HEK293 (cell line): ENCODE data around the gene LRRC8C.

ENCODE experiments used
- CTCF ChIA-PET: fragments of 350-600 bp; formaldehyde crosslinking; extraction: SDS; loops from one replicate; lab custom pipeline; 2021; ENCODE audit warnings: antibody characterized with exemption; lab: Yijun Ruan, JAX
- POLR2A ChIA-PET: fragments of 300-600 bp; formaldehyde crosslinking; extraction: SDS; loops from one replicate; lab custom pipeline; 2020; ENCODE audit warnings: antibody characterized with exemption, inconsistent platforms; lab: Yijun Ruan, JAX
- H3K27ac ChIP-seq: fragments of 200-500 bp; sonication (Bioruptor generic); 2 replicates; pipeline ENCODE4 v1.5.1; 2014; ENCODE audit warnings: low read depth, low read length, control low read depth, inconsistent platforms; ENCODE audit errors: extremely low read depth
- H3K36me3 ChIP-seq, 2 experiments: fragments of 200-500 bp in 1 of 2; sonication (Bioruptor generic) in 1 of 2; 1 replicate in 1 of 2; 2 replicates in 1 of 2; pipeline ENCODE4 v1.5.1; 2014 to 2017; ENCODE audit warnings: inconsistent platforms in 2 of 2, low read length in 2 of 2; ENCODE audit not compliant: control insufficient read depth in 2 of 2, insufficient read depth in 1 of 2
- H3K4me1 ChIP-seq: fragments of 200-500 bp; sonication (Bioruptor generic); 2 replicates; pipeline ENCODE4 v1.5.1; 2014; ENCODE audit warnings: mild to moderate bottlenecking, low read length, inconsistent platforms; ENCODE audit not compliant: control insufficient read depth, insufficient read depth
- H3K4me3 ChIP-seq: 2 replicates; pipeline ENCODE4 v1.5.1; 2011; ENCODE audit warnings: low read depth, mild to moderate bottlenecking, control low read depth, low read length, moderate library complexity
- H3K9me3 ChIP-seq: fragments of 200-500 bp; sonication (Bioruptor generic); 2 replicates; pipeline ENCODE4 v1.5.1; 2014; ENCODE audit warnings: low read depth, low read length, inconsistent platforms; ENCODE audit not compliant: control insufficient read depth, insufficient read depth
- ATF2 ChIP-seq: fragments of 450-650 bp; formaldehyde crosslinking; IDR thresholded peaks from 2 replicates; pipeline ENCODE4 v1.5.1; 2016; ENCODE audit warnings: missing biosample characterization, missing genetic modification characterization, low read depth
- CTCF ChIP-seq: fragments of 450-650 bp; formaldehyde crosslinking; IDR thresholded peaks from 2 replicates; pipeline ENCODE4 v1.5.1; 2016; ENCODE audit warnings: missing biosample characterization, missing genetic modification characterization
- ELK4 ChIP-seq: IDR thresholded peaks from 2 replicates; pipeline ENCODE4 v1.6.1; 2011; ENCODE audit warnings: mild to moderate bottlenecking, low read depth, low read length, borderline replicate concordance
- GLIS1 ChIP-seq: fragments of 450-650 bp; formaldehyde crosslinking; IDR thresholded peaks from 2 replicates; pipeline ENCODE4 v1.5.1; 2016; ENCODE audit warnings: missing biosample characterization, missing genetic modification characterization
- GLIS2 ChIP-seq: fragments of 450-650 bp; formaldehyde crosslinking; IDR thresholded peaks from 2 replicates; pipeline ENCODE4 v1.5.1; 2016; ENCODE audit warnings: missing biosample characterization, missing genetic modification characterization
- HOXD13 ChIP-seq: sonication (generic); formaldehyde crosslinking; IDR thresholded peaks from 2 replicates; pipeline ENCODE4 v1.8.0; 2022; ENCODE audit warnings: missing genetic modification reagents, borderline replicate concordance
- KLF9 ChIP-seq: fragments of 450-650 bp; formaldehyde crosslinking; IDR thresholded peaks from 2 replicates; pipeline ENCODE4 v1.5.1; 2016; ENCODE audit warnings: missing biosample characterization, missing genetic modification characterization, low read depth
- MZF1 ChIP-seq: fragments of 450-650 bp; formaldehyde crosslinking; IDR thresholded peaks from 2 replicates; pipeline ENCODE4 v1.5.1; 2017; ENCODE audit warnings: missing biosample characterization, missing genetic modification characterization, borderline replicate concordance
- SCRT1 ChIP-seq: fragments of 450-650 bp; formaldehyde crosslinking; IDR thresholded peaks from 2 replicates; pipeline ENCODE4 v1.5.1; 2016; ENCODE audit warnings: missing biosample characterization, missing genetic modification characterization, borderline replicate concordance
- SCRT2 ChIP-seq: fragments of 450-650 bp; formaldehyde crosslinking; IDR thresholded peaks from 2 replicates; pipeline ENCODE4 v1.5.1; 2016; ENCODE audit warnings: missing biosample characterization, missing genetic modification characterization
- YY1 ChIP-seq: fragments of 450-650 bp; formaldehyde crosslinking; IDR thresholded peaks from 2 replicates; pipeline ENCODE4 v1.5.1; 2018; ENCODE audit warnings: missing biosample characterization, missing genetic modification characterization
- ZBTB17 ChIP-seq: fragments of 450-650 bp; formaldehyde crosslinking; IDR thresholded peaks from 2 replicates; pipeline ENCODE4 v1.5.1; 2016; ENCODE audit warnings: missing biosample characterization, missing genetic modification characterization
- ZBTB26 ChIP-seq: fragments of 450-650 bp; formaldehyde crosslinking; optimal IDR thresholded peaks from 2 replicates; pipeline ENCODE3; 2016; ENCODE audit warnings: missing biosample characterization, mild to moderate bottlenecking, missing genetic modification characterization
- ZEB2 ChIP-seq: fragments of 450-650 bp; formaldehyde crosslinking; IDR thresholded peaks from 2 replicates; pipeline ENCODE4 v1.5.1; 2016; ENCODE audit warnings: missing biosample characterization, missing genetic modification characterization
- ZIC2 ChIP-seq: fragments of 450-650 bp; formaldehyde crosslinking; IDR thresholded peaks from 2 replicates; pipeline ENCODE4 v1.5.1; 2016; ENCODE audit warnings: missing biosample characterization, missing genetic modification characterization
- ZNF138 ChIP-seq: fragments of 450-650 bp; formaldehyde crosslinking; IDR thresholded peaks from 2 replicates; pipeline ENCODE4 v1.5.1; 2016; ENCODE audit warnings: missing biosample characterization, missing genetic modification characterization, borderline replicate concordance
- ZNF148 ChIP-seq: fragments of 450-650 bp; formaldehyde crosslinking; IDR thresholded peaks from 2 replicates; pipeline ENCODE4 v1.5.0; 2017; ENCODE audit warnings: missing biosample characterization, missing genetic modification characterization, borderline replicate concordance
- ZNF239 ChIP-seq: fragments of 450-650 bp; formaldehyde crosslinking; IDR thresholded peaks from 2 replicates; pipeline ENCODE4 v1.5.1; 2016; ENCODE audit warnings: missing biosample characterization, missing genetic modification characterization
- ZNF248 ChIP-seq: fragments of 450-650 bp; formaldehyde crosslinking; IDR thresholded peaks from 2 replicates; pipeline ENCODE4 v1.5.1; 2017; ENCODE audit warnings: missing biosample characterization, missing genetic modification characterization
- ZNF302 ChIP-seq: fragments of 450-650 bp; formaldehyde crosslinking; IDR thresholded peaks from 2 replicates; pipeline ENCODE4 v1.5.1; 2016; ENCODE audit warnings: missing biosample characterization, missing genetic modification characterization, low read depth
- ZNF350 ChIP-seq: fragments of 450-650 bp; formaldehyde crosslinking; IDR thresholded peaks from 2 replicates; pipeline ENCODE4 v1.5.0; 2017; ENCODE audit warnings: missing biosample characterization, mild to moderate bottlenecking, missing genetic modification characterization
- ZNF354C ChIP-seq: fragments of 450-650 bp; formaldehyde crosslinking; IDR thresholded peaks from 2 replicates; pipeline ENCODE4 v1.5.1; 2016; ENCODE audit warnings: missing biosample characterization, missing genetic modification characterization, low read depth, borderline replicate concordance
- ZNF394 ChIP-seq: fragments of 450-650 bp; formaldehyde crosslinking; IDR thresholded peaks from 2 replicates; pipeline ENCODE4 v1.5.1; 2016; ENCODE audit warnings: missing biosample characterization, missing genetic modification characterization, mild to moderate bottlenecking, moderate library complexity, borderline replicate concordance
- ZNF571 ChIP-seq: fragments of 450-650 bp; formaldehyde crosslinking; IDR thresholded peaks from 2 replicates; pipeline ENCODE4 v1.5.0; 2017; ENCODE audit warnings: missing biosample characterization, missing genetic modification characterization
- ZNF600 ChIP-seq: fragments of 450-650 bp; formaldehyde crosslinking; IDR thresholded peaks from 2 replicates; pipeline ENCODE4 v1.5.1; 2016; ENCODE audit warnings: missing biosample characterization, missing genetic modification characterization
- ZNF645 ChIP-seq: fragments of 450-650 bp; formaldehyde crosslinking; IDR thresholded peaks from 2 replicates; pipeline ENCODE4; 2016; ENCODE audit warnings: missing biosample characterization, missing genetic modification characterization

The LRRC8C gene

GRCh38 chr1:89606227-89606980 is 26.5 kb upstream of the LRRC8C start:
- H3K36me3 ChIP-seq, result no peaks in the 10 kb centered on the region
- TF ChIP-seq ZNF394 (tag by site-specific recombination), result no peak
- no peak for TF ChIP-seq ZEB2 (tag by site-specific recombination)
- no peak for TF ChIP-seq ZIC2 (tag by site-specific recombination)
- no peak for TF ChIP-seq ELK4
- no peak for TF ChIP-seq YY1 (tag by site-specific recombination)
- TF ChIP-seq ZNF239, result no peak
- no peak for TF ChIP-seq ZNF248 (tag by site-specific recombination)
- TF ChIP-seq GLIS1 (tag by site-specific recombination), result no peak
- TF ChIP-seq CTCF (tag by site-specific recombination), result no peak
- TF ChIP-seq ZBTB26 (tag by site-specific recombination), result no peak
- TF ChIP-seq ZNF148, result no peak
- TF ChIP-seq, all 188 proteins: peak for 0
- H3K9me3 ChIP-seq, result no peaks in the 10 kb centered on the region
- ChIA-PET POLR2A (no interaction called here), CTCF (interaction anchor here (0.9 kb wide), 1 partner anchor 124 kb away, joined by 3 read pairs; no protein-coding TSS in a partner anchor)
- H3K4me3 ChIP-seq, result no peak overlapping the region
- no peaks in the 10 kb centered on the region for H3K4me1 ChIP-seq
- no peak overlapping the region for H3K27ac ChIP-seq

- Histone ChIP-seq H3K9me3 (no peaks in the 10 kb centered on the region), H3K36me3 (no peaks in the 10 kb centered on the region), H3K4me1 (no peaks in the 10 kb centered on the region), H3K27ac (no peak overlapping the region), H3K4me3 (no peak overlapping the region)
- POLR2A ChIA-PET, result no interaction called here
- CTCF ChIA-PET, result interaction anchor here (0.9 kb wide), 1 partner anchor 125 kb away, joined by 3 read pairs; no protein-coding TSS in a partner anchor
- TF ChIP-seq ZNF302 (tag by site-specific recombination) (no peak), ZNF571 (tag by site-specific recombination) (no peak), ZNF600 (tag by site-specific recombination) (no peak), SCRT2 (tag by site-specific recombination) (no peak), MZF1 (no peak), ZNF354C (tag by site-specific recombination) (no peak), ATF2 (tag by site-specific recombination) (no peak), ZBTB17 (tag by site-specific recombination) (no peak), ZNF645 (tag by site-specific recombination) (no peak), ZNF138 (no peak), HOXD13 (CRISPR knock-in tag) (no peak), GLIS2 (tag by site-specific recombination) (no peak), KLF9 (tag by site-specific recombination) (no peak), ZNF350 (tag by site-specific recombination) (no peak), SCRT1 (tag by site-specific recombination) (no peak)
Measured at GRCh38 chr1:89607156-89607555, 25.8 kb upstream of the LRRC8C start.
